ENCODE data around the gene SYT9. TPM values are rescaled to one million over a fixed set of nuclear protein-coding genes. Genes with fewer than 3 reads are reported as not detected.
A peak's percentile ranks its signal among the peaks of the same experiment; 100 is the strongest.

Gene SYT9
- total RNA-seq, 1 donor from 2014 or later: 0.16 TPM

DNA sequence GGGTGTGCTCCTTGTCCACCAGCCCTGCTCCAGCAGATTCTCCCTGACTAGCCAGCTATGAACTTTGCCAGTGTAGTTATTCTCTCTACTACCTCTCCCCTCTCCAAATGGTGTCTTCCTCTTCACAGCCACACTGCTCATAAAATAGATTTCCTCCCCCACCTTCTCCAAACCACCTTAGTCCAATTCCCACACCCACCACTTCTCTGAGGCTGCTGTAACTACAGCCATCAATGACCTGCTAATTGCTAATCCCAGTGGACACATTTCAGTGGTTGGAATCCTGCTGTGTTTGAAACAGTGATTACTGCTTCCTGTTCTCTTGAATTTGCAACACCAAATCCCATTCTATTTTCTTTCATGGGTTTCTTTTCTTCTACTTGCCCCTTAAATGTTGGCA is 23.4 kb downstream of the SYT9 start:
- Histone ChIP-seq H3K79me2 (ENCODE audit: insufficient read depth, low read length) (no peaks in the 10 kb centered on the region), H3K4me2 (ENCODE audit: low read length) (no peak overlapping the region), H3K9me3 (ENCODE audit: insufficient read depth, low read depth, low read length) (no peaks in the 10 kb centered on the region), H3K36me3 (ENCODE audit: insufficient read depth, low read length) (no peaks in the 10 kb centered on the region), H2AFZ (ENCODE audit: low read depth, low read length) (no peak overlapping the region), H3K4me3 (ENCODE audit: insufficient read depth, low read depth, low read length) (no peak overlapping the region), H3K4me1 (ENCODE audit: insufficient read depth, low read length) (no peaks in the 10 kb centered on the region), H3K9ac (ENCODE audit: low read length) (no peak overlapping the region), H3K27ac (ENCODE audit: low read depth, low read length) (no peak overlapping the region), H4K20me1 (ENCODE audit: insufficient read depth, low read length) (no peaks in the 10 kb centered on the region), H3K27me3 (ENCODE audit: insufficient read depth, low read length) (no peaks in the 10 kb centered on the region)
- no peaks in the 10 kb centered on the region for H3K36me3 Mint-ChIP-seq (ENCODE audit: low read depth, unreplicated experiment)
- TF ChIP-seq EZH2 (IDR thresholded peaks at IDR 0.05; ENCODE audit: insufficient read depth, low read length): no peak
- TF ChIP-seq, protein P1, sequence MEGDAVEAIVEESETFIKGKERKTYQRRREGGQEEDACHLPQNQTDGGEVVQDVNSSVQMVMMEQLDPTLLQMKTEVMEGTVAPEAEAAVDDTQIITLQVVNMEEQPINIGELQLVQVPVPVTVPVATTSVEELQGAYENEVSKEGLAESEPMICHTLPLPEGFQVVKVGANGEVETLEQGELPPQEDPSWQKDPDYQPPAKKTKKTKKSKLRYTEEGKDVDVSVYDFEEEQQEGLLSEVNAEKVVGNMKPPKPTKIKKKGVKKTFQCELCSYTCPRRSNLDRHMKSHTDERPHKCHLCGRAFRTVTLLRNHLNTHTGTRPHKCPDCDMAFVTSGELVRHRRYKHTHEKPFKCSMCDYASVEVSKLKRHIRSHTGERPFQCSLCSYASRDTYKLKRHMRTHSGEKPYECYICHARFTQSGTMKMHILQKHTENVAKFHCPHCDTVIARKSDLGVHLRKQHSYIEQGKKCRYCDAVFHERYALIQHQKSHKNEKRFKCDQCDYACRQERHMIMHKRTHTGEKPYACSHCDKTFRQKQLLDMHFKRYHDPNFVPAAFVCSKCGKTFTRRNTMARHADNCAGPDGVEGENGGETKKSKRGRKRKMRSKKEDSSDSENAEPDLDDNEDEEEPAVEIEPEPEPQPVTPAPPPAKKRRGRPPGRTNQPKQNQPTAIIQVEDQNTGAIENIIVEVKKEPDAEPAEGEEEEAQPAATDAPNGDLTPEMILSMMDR (IDR thresholded peaks at IDR 0.05; ENCODE audit: insufficient read depth, low read depth, low read length): no peak
- H3K27ac Mint-ChIP-seq (ENCODE audit: unreplicated experiment): no peak overlapping the region
- no peaks in the 10 kb centered on the region for H3K9me3 Mint-ChIP-seq (ENCODE audit: unreplicated experiment)
- peaks cover 2% of the 10 kb centered on the region for H3K4me1 Mint-ChIP-seq (ENCODE audit: low read depth, unreplicated experiment)
- DNase-seq (ENCODE audit: low read depth) (no peak), FAIRE-seq (no peak)
- no peak overlapping the region for H3K4me3 Mint-ChIP-seq (ENCODE audit: unreplicated experiment)
- peaks cover 3% of the 10 kb centered on the region for H3K27me3 Mint-ChIP-seq (ENCODE audit: low read depth, unreplicated experiment)

DNA sequence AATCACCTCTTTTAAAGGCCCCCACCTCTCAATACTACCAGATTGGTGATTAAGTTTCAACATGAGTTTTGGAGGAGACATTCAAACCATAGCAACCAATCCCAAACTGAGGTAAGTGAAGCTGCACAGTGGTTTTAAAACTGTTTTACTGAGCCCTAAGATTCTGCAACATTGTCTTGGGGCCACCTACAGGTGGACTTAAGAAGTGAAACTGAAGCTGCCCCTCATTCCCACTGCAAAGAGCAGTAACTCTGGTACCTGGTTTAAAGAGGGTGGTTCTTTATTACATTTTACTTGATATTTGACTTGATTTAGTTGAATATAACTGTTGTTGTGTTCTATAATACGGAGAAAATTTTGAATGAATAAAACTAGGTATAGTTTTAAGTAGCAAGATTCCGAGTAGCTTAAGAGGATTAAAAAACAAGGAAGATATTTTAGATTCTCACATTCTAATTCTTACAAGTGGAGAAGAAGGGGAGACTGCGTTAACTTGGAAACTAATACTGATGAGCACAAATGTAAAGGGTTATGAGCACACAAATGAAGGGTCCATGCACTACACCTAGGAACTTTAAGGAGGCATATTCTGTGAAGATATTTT is 26.7 kb downstream of the SYT9 start:
- Histone ChIP-seq H3K9ac (ENCODE audit: low read length) (no peak overlapping the region), H4K20me1 (ENCODE audit: insufficient read depth, low read length) (no peaks in the 10 kb centered on the region), H3K27me3 (ENCODE audit: insufficient read depth, low read length) (no peaks in the 10 kb centered on the region), H3K9me3 (ENCODE audit: insufficient read depth, low read depth, low read length) (no peaks in the 10 kb centered on the region), H2AFZ (ENCODE audit: low read depth, low read length) (no peak overlapping the region), H3K36me3 (ENCODE audit: insufficient read depth, low read length) (no peaks in the 10 kb centered on the region), H3K27ac (ENCODE audit: low read depth, low read length) (no peak overlapping the region), H3K4me3 (ENCODE audit: insufficient read depth, low read depth, low read length) (no peak overlapping the region), H3K4me1 (ENCODE audit: insufficient read depth, low read length) (no peaks in the 10 kb centered on the region), H3K4me2 (ENCODE audit: low read length) (no peak overlapping the region), H3K79me2 (ENCODE audit: insufficient read depth, low read length) (no peaks in the 10 kb centered on the region)
- Mint-ChIP-seq H3K27ac (ENCODE audit: unreplicated experiment) (no peak overlapping the region), H3K36me3 (ENCODE audit: low read depth, unreplicated experiment) (no peaks in the 10 kb centered on the region), H3K4me1 (ENCODE audit: low read depth, unreplicated experiment) (peaks cover 8% of the 10 kb centered on the region), H3K4me3 (ENCODE audit: unreplicated experiment) (no peak overlapping the region), H3K9me3 (ENCODE audit: unreplicated experiment) (no peaks in the 10 kb centered on the region), H3K27me3 (ENCODE audit: low read depth, unreplicated experiment) (peaks cover 3% of the 10 kb centered on the region)
- FAIRE-seq (no peak), DNase-seq (ENCODE audit: low read depth) (no peak)
- TF ChIP-seq, protein P1 (IDR thresholded peaks at IDR 0.05; ENCODE audit: insufficient read depth, low read depth, low read length): peak; percentile 55
- TF ChIP-seq EZH2 (IDR thresholded peaks at IDR 0.05; ENCODE audit: insufficient read depth, low read length): no peak

DNA sequence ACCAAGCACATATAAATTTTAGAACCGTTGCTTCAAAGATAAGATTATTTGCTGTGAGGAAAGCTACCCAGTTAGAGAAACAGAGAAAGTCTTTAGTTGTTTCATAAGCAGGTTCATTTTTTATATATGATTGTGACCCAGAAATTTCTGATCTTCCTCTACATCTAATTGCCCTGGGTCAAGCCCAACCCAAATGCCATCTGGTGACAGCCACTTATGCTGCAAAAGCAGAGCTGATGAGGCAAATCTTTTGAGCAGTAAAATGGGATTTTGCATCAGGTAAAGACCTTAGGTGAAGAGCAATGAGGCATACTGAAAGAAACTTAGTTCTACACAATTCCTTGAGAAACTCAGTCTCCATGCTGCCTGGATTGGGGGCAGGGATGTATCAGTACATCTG is 28.0 kb downstream of the SYT9 start:
- H3K9ac ChIP-seq (ENCODE audit: low read length): no peak overlapping the region
- H3K4me2 ChIP-seq (ENCODE audit: low read length): no peak overlapping the region
- FAIRE-seq: no peak
- TF ChIP-seq EZH2 (IDR thresholded peaks at IDR 0.05; ENCODE audit: insufficient read depth, low read length): no peak
- TF ChIP-seq, protein P1 (IDR thresholded peaks at IDR 0.05; ENCODE audit: insufficient read depth, low read depth, low read length): no peak
- no peaks in the 10 kb centered on the region for H3K4me1 ChIP-seq (ENCODE audit: insufficient read depth, low read length)
- H3K27me3 ChIP-seq (ENCODE audit: insufficient read depth, low read length): no peaks in the 10 kb centered on the region
- H3K9me3 Mint-ChIP-seq (ENCODE audit: unreplicated experiment): no peaks in the 10 kb centered on the region
- H3K27ac ChIP-seq (ENCODE audit: low read depth, low read length): no peak overlapping the region
- peaks cover 8% of the 10 kb centered on the region for H3K4me1 Mint-ChIP-seq (ENCODE audit: low read depth, unreplicated experiment)
- no peak for DNase-seq (ENCODE audit: low read depth)
- H3K36me3 Mint-ChIP-seq (ENCODE audit: low read depth, unreplicated experiment): no peaks in the 10 kb centered on the region
- no peaks in the 10 kb centered on the region for H4K20me1 ChIP-seq (ENCODE audit: insufficient read depth, low read length)
- no peak overlapping the region for H3K4me3 Mint-ChIP-seq (ENCODE audit: unreplicated experiment)
- H3K27me3 Mint-ChIP-seq (ENCODE audit: low read depth, unreplicated experiment): peaks cover 3% of the 10 kb centered on the region
- no peak overlapping the region for H3K4me3 ChIP-seq (ENCODE audit: insufficient read depth, low read depth, low read length)
- no peak overlapping the region for H2AFZ ChIP-seq (ENCODE audit: low read depth, low read length)
- H3K9me3 ChIP-seq (ENCODE audit: insufficient read depth, low read depth, low read length): no peaks in the 10 kb centered on the region
- H3K27ac Mint-ChIP-seq (ENCODE audit: unreplicated experiment): no peak overlapping the region
- H3K36me3 ChIP-seq (ENCODE audit: insufficient read depth, low read length): no peaks in the 10 kb centered on the region
- no peaks in the 10 kb centered on the region for H3K79me2 ChIP-seq (ENCODE audit: insufficient read depth, low read length)

All from astrocyte (in vitro differentiated cells and primary cell).